Stimulated activated CD8-positive, alpha-beta memory T cell treated with anti-CD3 and anti-CD28 coated beads, Interleukin-7, amount 100 ng/mL, for 24 hours (primary cell): ENCODE data around the gene STK24.
"Not testable (repeated sequence)": the region's sequence is repeated elsewhere in the genome, so short reads cannot be mapped to it uniquely, and the experiment has no call there.

Experiments used
- DNase-seq: peaks from one replicate; pipeline ENCODE4 v3.0.0-alpha.2; 2020; ENCODE audit warnings: low read depth

Gene STK24

GRCh38 chr13:98433654-98434053, 143.3 kb downstream of the STK24 start:
- DNase-seq: no peak

- DNase-seq: no peak
These were observed 144.3 kb downstream of the STK24 start for GRCh38 chr13:98432638-98433037.

- DNase-seq: no peak
These were observed 146.8 kb downstream of the STK24 start for GRCh38 chr13:98429977-98430736.

GRCh38 chr13:98429531-98429930, 147.4 kb downstream of the STK24 start:
- DNase-seq: no peak

- DNase-seq: no peak
These were observed 147.8 kb downstream of the STK24 start for GRCh38 chr13:98429081-98429480.

GRCh38 chr13:98428256-98428966, 148.5 kb downstream of the STK24 start:
- DNase-seq: no peak

GRCh38 chr13:98427331-98427995, 149.4 kb downstream of the STK24 start:
- no peak for DNase-seq

- no peak for DNase-seq
These were observed 153.5 kb downstream of the STK24 start for GRCh38 chr13:98423417-98423816.

- DNase-seq: no peak
These were observed 154.9 kb downstream of the STK24 start for GRCh38 chr13:98422046-98422445.

GRCh38 chr13:98420554-98421175, 156.2 kb downstream of the STK24 start:
- no peak for DNase-seq

- DNase-seq: no peak
These were observed 156.9 kb downstream of the STK24 start for GRCh38 chr13:98419786-98420553.

- no peak for DNase-seq
These were observed 160.5 kb downstream of the STK24 start for GRCh38 chr13:98416408-98416807.

- DNase-seq: no peak
These were observed 161.4 kb downstream of the STK24 start for GRCh38 chr13:98415326-98416070.

- DNase-seq: no peak
These were observed 163.1 kb downstream of the STK24 start for GRCh38 chr13:98413796-98414195.

GRCh38 chr13:98413278-98413677, 163.6 kb downstream of the STK24 start:
- DNase-seq: not testable (repeated sequence)

GRCh38 chr13:98411617-98412265, 165.2 kb downstream of the STK24 start:
- no peak for DNase-seq

- no peak for DNase-seq
These were observed 165.9 kb downstream of the STK24 start for GRCh38 chr13:98411013-98411412.

- DNase-seq: no peak
These were observed 166.3 kb downstream of the STK24 start for GRCh38 chr13:98410612-98411011.

GRCh38 chr13:98409281-98409680, 167.6 kb downstream of the STK24 start:
- DNase-seq: no peak

- DNase-seq: no peak
These were observed 169.3 kb downstream of the STK24 start for GRCh38 chr13:98407575-98407974.

- no peak for DNase-seq
These were observed 169.9 kb downstream of the STK24 start for GRCh38 chr13:98406971-98407370.
